Neural progenitor cell (in vitro differentiated cells): ENCODE data around the gene FYB2. TPM values are rescaled to one million over a fixed set of nuclear protein-coding genes. Genes with fewer than 3 reads are reported as not detected.

ENCODE experiments used
- DNase-seq: peaks from one replicate; pipeline ENCODE4 v3.0.0-alpha.2; 2016; ENCODE audit warnings: low spot score
- H2AFZ ChIP-seq: fragments of 200-600 bp; sonication (generic); replicated peaks from 2 replicates; pipeline ENCODE4 v1.6.1; 2016; ENCODE audit warnings: antibody characterized with exemption
- H3F3A ChIP-seq: fragments of 200-600 bp; sonication (generic); 2 replicates; pipeline ENCODE4 v1.6.1; 2016; ENCODE audit warnings: antibody characterized with exemption, low read depth
- H3K27ac ChIP-seq: fragments of 200-600 bp; sonication (generic); 2 replicates; pipeline ENCODE4 v1.5.1; 2016; ENCODE audit warnings: mild to moderate bottlenecking
- H3K27me3 ChIP-seq: fragments of 200-600 bp; sonication (generic); 2 replicates; pipeline ENCODE4 v1.6.1; 2016; ENCODE audit warnings: mild to moderate bottlenecking, moderate library complexity
- H3K36me3 ChIP-seq: fragments of 200-600 bp; sonication (generic); 2 replicates; pipeline ENCODE4 v1.5.1; 2016
- H3K4me1 ChIP-seq: fragments of 200-600 bp; sonication (generic); 2 replicates; pipeline ENCODE4 v1.6.1; 2016; ENCODE audit warnings: mixed run types
- H3K4me2 ChIP-seq: fragments of 200-600 bp; sonication (generic); 2 replicates; pipeline ENCODE4 v1.6.1; 2016
- H3K4me3 ChIP-seq: fragments of 200-600 bp; sonication (generic); 2 replicates; pipeline ENCODE4 v1.5.1; 2016
- H3K79me2 ChIP-seq: fragments of 200-600 bp; sonication (generic); 2 replicates; pipeline ENCODE4 v1.6.1; 2016; ENCODE audit warnings: low read depth
- H3K9ac ChIP-seq: fragments of 200-600 bp; sonication (generic); 2 replicates; pipeline ENCODE4 v1.6.1; 2016
- H3K9me3 ChIP-seq: fragments of 200-600 bp; sonication (generic); 2 replicates; pipeline ENCODE4 v1.5.1; 2016; ENCODE audit warnings: low read depth
- H4K20me1 ChIP-seq: fragments of 200-600 bp; sonication (generic); 2 replicates; pipeline ENCODE4 v1.6.1; 2016; ENCODE audit warnings: low read depth
- H3K27ac Mint-ChIP-seq: 3 replicates; pipeline ENCODE4 v1.8.0; 2021; ENCODE audit warnings: mixed read lengths
- H3K27me3 Mint-ChIP-seq: 2 replicates; pipeline ENCODE4 v1.8.0; 2022; ENCODE audit warnings: low read depth, mild to moderate bottlenecking, inconsistent platforms, moderate library complexity, mixed read lengths; ENCODE audit not compliant: insufficient read depth
- H3K36me3 Mint-ChIP-seq: 3 replicates; pipeline ENCODE4 v1.8.0; 2021; ENCODE audit warnings: mixed read lengths
- H3K4me1 Mint-ChIP-seq: 3 replicates; pipeline ENCODE4 v1.8.0; 2021; ENCODE audit warnings: mixed read lengths
- H3K4me3 Mint-ChIP-seq: 3 replicates; pipeline ENCODE4 v1.8.0; 2021; ENCODE audit warnings: mild to moderate bottlenecking, moderate library complexity, mixed read lengths
- H3K9me3 Mint-ChIP-seq: 3 replicates; pipeline ENCODE4 v1.8.0; 2020; ENCODE audit warnings: mixed read lengths
- EZH2 ChIP-seq: fragments of 200-600 bp; sonication (generic); IDR thresholded peaks from 2 replicates; pipeline ENCODE4 v1.6.1; 2017; ENCODE audit warnings: antibody characterized with exemption, mild to moderate bottlenecking, moderate library complexity
- EZH2phosphoT487 ChIP-seq: fragments of 200-600 bp; sonication (generic); IDR thresholded peaks from 2 replicates; pipeline ENCODE4 v1.6.1; 2017; ENCODE audit warnings: antibody characterized with exemption
- total RNA-seq: library from RNA; depleted of rRNA; stranded (reverse); fragments of >200 nt; gene quantifications from 2 replicates; pipeline ENCODE4 v1.2.3, GENCODE V29; 2015; ENCODE audit warnings: low replicate concordance
- TF ChIP-seq, protein P1 (sequence below): fragments of 200-600 bp; sonication (generic); IDR thresholded peaks from 2 replicates; pipeline ENCODE4 v1.5.1; 2017; ENCODE audit warnings: antibody characterized with exemption, mild to moderate bottlenecking

The FYB2 gene, protein sequence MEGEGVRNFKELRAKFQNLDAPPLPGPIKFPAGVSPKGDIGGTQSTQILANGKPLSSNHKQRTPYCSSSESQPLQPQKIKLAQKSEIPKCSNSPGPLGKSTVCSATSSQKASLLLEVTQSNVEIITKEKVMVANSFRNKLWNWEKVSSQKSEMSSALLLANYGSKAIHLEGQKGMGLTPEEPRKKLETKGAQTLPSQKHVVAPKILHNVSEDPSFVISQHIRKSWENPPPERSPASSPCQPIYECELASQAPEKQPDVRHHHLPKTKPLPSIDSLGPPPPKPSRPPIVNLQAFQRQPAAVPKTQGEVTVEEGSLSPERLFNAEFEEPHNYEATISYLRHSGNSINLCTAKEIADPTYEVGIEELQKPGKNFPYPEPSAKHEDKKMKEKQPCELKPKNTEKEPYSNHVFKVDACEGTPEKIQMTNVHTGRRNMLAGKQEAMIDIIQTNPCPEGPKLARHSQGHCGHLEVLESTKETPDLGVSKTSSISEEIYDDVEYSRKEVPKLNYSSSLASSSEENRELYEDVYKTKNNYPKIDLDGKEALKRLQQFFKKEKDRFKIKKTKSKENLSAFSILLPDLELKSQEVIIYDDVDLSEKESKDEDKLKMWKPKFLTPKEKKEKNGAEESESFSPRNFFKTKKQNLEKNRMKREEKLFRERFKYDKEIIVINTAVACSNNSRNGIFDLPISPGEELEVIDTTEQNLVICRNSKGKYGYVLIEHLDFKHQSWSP
- 5.0 and 8.9 TPM in 2 replicates for total RNA-seq

DNA sequence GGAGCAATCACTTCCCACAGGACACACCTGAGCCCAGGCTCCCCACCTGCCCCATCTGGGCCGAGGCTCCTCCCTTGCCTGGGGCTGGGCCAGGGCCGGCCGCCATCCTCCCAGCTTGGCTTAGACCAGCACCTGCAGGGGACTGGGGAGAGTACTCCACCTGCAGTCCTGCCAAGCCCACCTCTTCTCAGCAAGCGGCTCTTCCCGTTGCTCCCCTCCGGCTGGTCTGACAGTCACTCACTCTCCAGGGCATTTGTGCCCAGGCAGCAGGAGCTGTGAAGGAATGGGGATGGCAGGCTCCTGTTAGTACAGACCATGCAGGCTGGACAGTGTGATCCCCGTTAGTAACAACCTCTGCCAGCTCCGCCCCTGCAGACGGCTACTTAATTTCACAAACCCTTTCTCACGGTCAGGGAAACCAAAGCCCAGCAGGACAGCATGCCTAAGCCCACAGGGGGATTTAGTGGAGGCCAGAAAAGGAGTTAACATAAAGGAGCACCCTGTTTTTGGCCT, at the start of gene FYB2:
Gene FYB2, minus strand, starts transcription at position 18 of the 513 bp plus-strand sequence. CDS start 114 bp downstream, outside the sequence.
- H3K4me1 ChIP-seq: peaks cover 32% of the 10 kb centered on the region
- no peaks in the 10 kb centered on the region for H3K9me3 ChIP-seq
- Mint-ChIP-seq H3K9me3 (peaks cover 8% of the 10 kb centered on the region), H3K4me3 (peak within 1 kb of the TSS; percentile 62), H3K36me3 (no peaks in the 10 kb centered on the region), H3K27ac (peak within 1 kb of the TSS; percentile 96), H3K27me3 (peaks cover 7% of the 10 kb centered on the region), H3K4me1 (peaks cover 28% of the 10 kb centered on the region)
- no peaks in the 10 kb centered on the region for H3K36me3 ChIP-seq
- DNase-seq: peak; percentile 78
- no peak within 1 kb of the TSS for H3K9ac ChIP-seq
- no peak within 1 kb of the TSS for H3K27ac ChIP-seq
- H3K27me3 ChIP-seq: no peaks in the 10 kb centered on the region
- no peaks in the 10 kb centered on the region for H3K79me2 ChIP-seq
- TF ChIP-seq, protein P1, sequence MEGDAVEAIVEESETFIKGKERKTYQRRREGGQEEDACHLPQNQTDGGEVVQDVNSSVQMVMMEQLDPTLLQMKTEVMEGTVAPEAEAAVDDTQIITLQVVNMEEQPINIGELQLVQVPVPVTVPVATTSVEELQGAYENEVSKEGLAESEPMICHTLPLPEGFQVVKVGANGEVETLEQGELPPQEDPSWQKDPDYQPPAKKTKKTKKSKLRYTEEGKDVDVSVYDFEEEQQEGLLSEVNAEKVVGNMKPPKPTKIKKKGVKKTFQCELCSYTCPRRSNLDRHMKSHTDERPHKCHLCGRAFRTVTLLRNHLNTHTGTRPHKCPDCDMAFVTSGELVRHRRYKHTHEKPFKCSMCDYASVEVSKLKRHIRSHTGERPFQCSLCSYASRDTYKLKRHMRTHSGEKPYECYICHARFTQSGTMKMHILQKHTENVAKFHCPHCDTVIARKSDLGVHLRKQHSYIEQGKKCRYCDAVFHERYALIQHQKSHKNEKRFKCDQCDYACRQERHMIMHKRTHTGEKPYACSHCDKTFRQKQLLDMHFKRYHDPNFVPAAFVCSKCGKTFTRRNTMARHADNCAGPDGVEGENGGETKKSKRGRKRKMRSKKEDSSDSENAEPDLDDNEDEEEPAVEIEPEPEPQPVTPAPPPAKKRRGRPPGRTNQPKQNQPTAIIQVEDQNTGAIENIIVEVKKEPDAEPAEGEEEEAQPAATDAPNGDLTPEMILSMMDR: no peak
- TF ChIP-seq EZH2phosphoT487 (no peak), EZH2 (no peak)
- peaks cover 19% of the 10 kb centered on the region for H3F3A ChIP-seq
- peak within 1 kb of the TSS; percentile 71 for H3K4me2 ChIP-seq
- H4K20me1 ChIP-seq: no peaks in the 10 kb centered on the region
- H3K4me3 ChIP-seq: peak within 1 kb of the TSS; percentile 33
- peak within 1 kb of the TSS; percentile 65 for H2AFZ ChIP-seq

DNA sequence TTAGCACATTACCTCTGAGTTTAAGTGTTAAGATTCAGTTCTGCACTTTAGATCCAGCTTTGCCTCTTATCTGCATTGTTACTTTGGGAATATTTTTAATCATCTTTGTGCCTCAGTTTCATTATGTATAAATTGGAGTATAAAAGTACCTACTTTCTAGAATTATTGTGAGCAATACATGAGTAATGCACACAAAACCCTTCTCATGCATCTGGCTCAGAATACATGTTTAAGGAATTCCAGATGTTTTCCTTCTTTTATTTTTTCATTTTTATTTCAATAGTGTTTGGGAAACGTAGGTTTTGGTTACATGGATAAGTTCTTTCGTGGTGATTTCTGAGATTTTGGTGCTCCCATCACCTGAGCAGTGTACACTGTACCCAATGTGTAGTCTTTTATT, 49.6 kb upstream of the FYB2 start:
- Histone ChIP-seq H3K36me3 (no peaks in the 10 kb centered on the region), H3K79me2 (no peaks in the 10 kb centered on the region), H3K9ac (no peak overlapping the region), H4K20me1 (no peaks in the 10 kb centered on the region), H3K4me1 (no peaks in the 10 kb centered on the region), H2AFZ (no peak overlapping the region), H3K27me3 (peaks cover 4% of the 10 kb centered on the region), H3K9me3 (no peaks in the 10 kb centered on the region), H3F3A (no peaks in the 10 kb centered on the region), H3K4me3 (no peak overlapping the region), H3K27ac (no peak overlapping the region), H3K4me2 (no peak overlapping the region)
- Mint-ChIP-seq H3K9me3 (no peaks in the 10 kb centered on the region), H3K36me3 (no peaks in the 10 kb centered on the region), H3K27me3 (peaks cover 3% of the 10 kb centered on the region), H3K27ac (no peak overlapping the region), H3K4me3 (no peak overlapping the region), H3K4me1 (no peaks in the 10 kb centered on the region)
- TF ChIP-seq EZH2phosphoT487 (no peak), EZH2 (no peak)
- TF ChIP-seq, protein P1: no peak
- no peak for DNase-seq

DNA sequence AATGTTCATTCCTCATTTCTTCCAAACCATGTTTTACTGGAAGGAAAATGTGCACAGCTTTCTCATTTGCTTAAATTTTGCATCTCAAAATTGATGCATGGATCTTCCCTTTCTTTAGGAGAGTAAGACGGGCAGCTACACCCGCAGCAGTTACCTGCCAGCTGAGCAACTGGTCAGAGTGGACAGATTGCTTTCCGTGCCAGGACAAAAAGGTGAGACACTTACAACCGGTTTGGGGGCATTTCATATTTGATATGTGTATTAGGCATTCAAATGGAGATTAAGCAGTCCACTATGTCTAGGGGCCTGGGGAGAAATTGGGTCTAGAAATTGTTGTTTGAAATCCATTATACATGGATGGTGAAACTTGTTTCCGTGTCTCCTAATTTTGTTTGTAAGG, 48.3 kb upstream of the FYB2 start:
- no peak for DNase-seq

More for the DNA sequence above, 48.3 kb upstream of the FYB2 start:
- Histone ChIP-seq H3K9me3 (no peaks in the 10 kb centered on the region), H3K9ac (no peak overlapping the region), H3K4me2 (no peak overlapping the region), H4K20me1 (no peaks in the 10 kb centered on the region), H3K27ac (no peak overlapping the region), H3K4me3 (no peak overlapping the region), H3F3A (no peaks in the 10 kb centered on the region), H3K79me2 (no peaks in the 10 kb centered on the region), H2AFZ (no peak overlapping the region), H3K27me3 (peaks cover 4% of the 10 kb centered on the region), H3K4me1 (no peaks in the 10 kb centered on the region), H3K36me3 (no peaks in the 10 kb centered on the region)
- H3K27me3 Mint-ChIP-seq: peaks cover 3% of the 10 kb centered on the region
- no peaks in the 10 kb centered on the region for H3K9me3 Mint-ChIP-seq
- H3K4me3 Mint-ChIP-seq: no peak overlapping the region
- H3K27ac Mint-ChIP-seq: no peak overlapping the region
- TF ChIP-seq EZH2phosphoT487 (no peak), EZH2 (no peak)
- TF ChIP-seq, protein P1: no peak
- H3K36me3 Mint-ChIP-seq: no peaks in the 10 kb centered on the region
- no peaks in the 10 kb centered on the region for H3K4me1 Mint-ChIP-seq
